ENCODE measurements around the gene ZNF730. TPM values are rescaled to one million over a fixed set of nuclear protein-coding genes. Genes with fewer than 3 reads are reported as not detected.
"Not testable (repeated sequence)": the region's sequence is repeated elsewhere in the genome, so short reads cannot be mapped to it uniquely, and the experiment has no call there.

The ZNF730 gene
- total RNA-seq: under 1 TPM; 0.84 to 0.91 TPM
- not detected for polyA plus RNA-seq
- long read RNA-seq, donor 1, partial matches to known transcripts: 0 of 1 reads
- long read RNA-seq, donor 1, other reads (novel, unspliced or antisense): 1 of 1 reads
- long read RNA-seq, donor 2, partial matches to known transcripts: 0 of 2 reads
- long read RNA-seq, donor 2, other reads (novel, unspliced or antisense): 2 of 2 reads

GRCh38 chr19:23116802-23117571 lies at the start of gene ZNF730:
TSS of gene ZNF730 (plus strand) at chr19:23117025. CDS start at chr19:23117174, 149 bp downstream.
- intact Hi-C loops (cut with DNase I): no loop called here
- H3K9me3 ChIP-seq (ENCODE audit: control insufficient read depth, low read length): no peaks in the 10 kb centered on the region
- no peaks in the 10 kb centered on the region for H3K4me1 ChIP-seq (ENCODE audit: control insufficient read depth in 1 of 2, insufficient read depth in 2 of 2, low read length in 2 of 2)
- no peaks in the 10 kb centered on the region for H3K36me3 ChIP-seq (ENCODE audit: control insufficient read depth in 1 of 2, insufficient read depth in 2 of 2, low read length in 1 of 2)
- no peak within 1 kb of the TSS for H3K27ac ChIP-seq (ENCODE audit: low read depth in 1 of 2, low read length in 2 of 2)
- DNase-seq (peak in 1 of 2 donors; percentile 84), ATAC-seq (ENCODE audit: low FRiP score) (peak; percentile 84)
- H3K4me3 ChIP-seq (ENCODE audit: low read length in 2 of 2): peak within 1 kb of the TSS in 1 of 2 donors; percentile 30
- H3K27me3 ChIP-seq (ENCODE audit: control insufficient read depth in 1 of 2, insufficient read depth in 2 of 2, low read length in 1 of 2): no peaks in the 10 kb centered on the region
- WGBS, 2 donors: 1% methylated on average over 44 of the region's 44 CpGs

GRCh38 chr19:23070353-23071146 lies 46.3 kb upstream of the ZNF730 start:
- H3K36me3 ChIP-seq (ENCODE audit: control insufficient read depth in 1 of 2, insufficient read depth in 2 of 2, low read length in 1 of 2): no peaks in the 10 kb centered on the region
- H3K4me1 ChIP-seq (ENCODE audit: control insufficient read depth in 1 of 2, insufficient read depth in 2 of 2, low read length in 2 of 2): no peaks in the 10 kb centered on the region
- 4 to 5% methylated on average over 39 to 43 of the region's 43 CpGs for WGBS, 2 donors
- peak; percentile 73 for ATAC-seq (ENCODE audit: low FRiP score)
- H3K4me3 ChIP-seq (ENCODE audit: low read length in 2 of 2): peak overlapping the region; percentile 2 to 27
- intact Hi-C loops (cut with DNase I): no loop called here
- no peaks in the 10 kb centered on the region for H3K9me3 ChIP-seq (ENCODE audit: control insufficient read depth, low read length)
- no peak overlapping the region for H3K27ac ChIP-seq (ENCODE audit: low read depth in 1 of 2, low read length in 2 of 2)
- DNase-seq: peak in 1 of 2 donors; percentile 66
- no peaks in the 10 kb centered on the region for H3K27me3 ChIP-seq (ENCODE audit: control insufficient read depth in 1 of 2, insufficient read depth in 2 of 2, low read length in 1 of 2)

- 0 to 1% methylated on average over 26 to 30 of the region's 30 CpGs for WGBS, 2 donors
- ATAC-seq (ENCODE audit: low FRiP score): peak; percentile 65
- Histone ChIP-seq H3K27ac (ENCODE audit: low read depth in 1 of 2, low read length in 2 of 2) (no peak overlapping the region), H3K36me3 (ENCODE audit: control insufficient read depth in 1 of 2, insufficient read depth in 2 of 2, low read length in 1 of 2) (no peaks in the 10 kb centered on the region), H3K9me3 (ENCODE audit: control insufficient read depth, low read length) (no peaks in the 10 kb centered on the region), H3K27me3 (ENCODE audit: control insufficient read depth in 1 of 2, insufficient read depth in 2 of 2, low read length in 1 of 2) (no peaks in the 10 kb centered on the region), H3K4me1 (ENCODE audit: control insufficient read depth in 1 of 2, insufficient read depth in 2 of 2, low read length in 2 of 2) (no peaks in the 10 kb centered on the region), H3K4me3 (ENCODE audit: low read length in 2 of 2) (peak overlapping the region; percentile 16 to 27)
- intact Hi-C loops (cut with DNase I): no loop called here
- peak in 1 of 2 donors; percentile 57 for DNase-seq
Measured at GRCh38 chr19:23071147-23071511, 45.7 kb upstream of the ZNF730 start.

- Histone ChIP-seq H3K9me3 (ENCODE audit: control insufficient read depth, low read length) (no peaks in the 10 kb centered on the region), H3K36me3 (ENCODE audit: control insufficient read depth in 1 of 2, insufficient read depth in 2 of 2, low read length in 1 of 2) (no peaks in the 10 kb centered on the region), H3K4me1 (ENCODE audit: control insufficient read depth in 1 of 2, insufficient read depth in 2 of 2, low read length in 2 of 2) (no peaks in the 10 kb centered on the region), H3K27ac (ENCODE audit: low read depth in 1 of 2, low read length in 2 of 2) (peak overlapping the region in 1 of 2 donors; percentile 7), H3K4me3 (ENCODE audit: low read length in 2 of 2) (peak overlapping the region; percentile 56 to 78), H3K27me3 (ENCODE audit: control insufficient read depth in 1 of 2, insufficient read depth in 2 of 2, low read length in 1 of 2) (no peaks in the 10 kb centered on the region)
- intact Hi-C loops (cut with DNase I): no loop called here
- 0% methylated on average over 48 of the region's 48 CpGs for WGBS, 2 donors
- DNase-seq (peak; percentile 56 to 84), ATAC-seq (ENCODE audit: low FRiP score) (peak; percentile 78)
Measured at GRCh38 chr19:23075031-23075733, 41.6 kb upstream of the ZNF730 start.

- H3K27ac ChIP-seq (ENCODE audit: low read depth in 1 of 2, low read length in 2 of 2); intact Hi-C loops (cut with DNase I); H3K9me3 ChIP-seq (ENCODE audit: control insufficient read depth, low read length); H3K4me3 ChIP-seq (ENCODE audit: low read length in 2 of 2); ATAC-seq (ENCODE audit: low FRiP score); H3K36me3 ChIP-seq (ENCODE audit: control insufficient read depth in 1 of 2, insufficient read depth in 2 of 2, low read length in 1 of 2); DNase-seq; H3K27me3 ChIP-seq (ENCODE audit: control insufficient read depth in 1 of 2, insufficient read depth in 2 of 2, low read length in 1 of 2); H3K4me1 ChIP-seq (ENCODE audit: control insufficient read depth in 1 of 2, insufficient read depth in 2 of 2, low read length in 2 of 2): not testable (repeated sequence)
- 50 to 75% methylated on average over 2 of the region's 2 CpGs for WGBS, 2 donors
Measured at GRCh38 chr19:23077776-23078175, 39.0 kb upstream of the ZNF730 start.

GRCh38 chr19:23093832-23094231 lies 23.0 kb upstream of the ZNF730 start:
- no peaks in the 10 kb centered on the region for H3K4me1 ChIP-seq (ENCODE audit: control insufficient read depth in 1 of 2, insufficient read depth in 2 of 2, low read length in 2 of 2)
- H3K36me3 ChIP-seq (ENCODE audit: control insufficient read depth in 1 of 2, insufficient read depth in 2 of 2, low read length in 1 of 2): no peaks in the 10 kb centered on the region
- no peak for ATAC-seq (ENCODE audit: low FRiP score)
- no peak for DNase-seq
- no peaks in the 10 kb centered on the region for H3K27me3 ChIP-seq (ENCODE audit: control insufficient read depth in 1 of 2, insufficient read depth in 2 of 2, low read length in 1 of 2)
- H3K4me3 ChIP-seq (ENCODE audit: low read length in 2 of 2): no peak overlapping the region
- 82 to 89% methylated on average over 9 of the region's 9 CpGs for whole genome bisulfite sequencing, 2 donors
- H3K27ac ChIP-seq (ENCODE audit: low read depth in 1 of 2, low read length in 2 of 2): no peak overlapping the region
- intact Hi-C loops (cut with DNase I): no loop called here
- peaks cover 2% of the 10 kb centered on the region for H3K9me3 ChIP-seq (ENCODE audit: control insufficient read depth, low read length)

GRCh38 chr19:23095418-23095817 lies 21.4 kb upstream of the ZNF730 start:
- 7 to 14% methylated on average over 1 of the region's 1 CpG for WGBS, 2 donors
- ATAC-seq (ENCODE audit: low FRiP score) (no peak), DNase-seq (no peak)
- H3K9me3 ChIP-seq (ENCODE audit: control insufficient read depth, low read length): peaks cover 3% of the 10 kb centered on the region
- H3K4me3 ChIP-seq (ENCODE audit: low read length in 2 of 2): no peak overlapping the region
- intact Hi-C loops (cut with DNase I): no loop called here
- no peaks in the 10 kb centered on the region for H3K27me3 ChIP-seq (ENCODE audit: control insufficient read depth in 1 of 2, insufficient read depth in 2 of 2, low read length in 1 of 2)
- H3K27ac ChIP-seq (ENCODE audit: low read depth in 1 of 2, low read length in 2 of 2): no peak overlapping the region
- H3K36me3 ChIP-seq (ENCODE audit: control insufficient read depth in 1 of 2, insufficient read depth in 2 of 2, low read length in 1 of 2): no peaks in the 10 kb centered on the region
- H3K4me1 ChIP-seq (ENCODE audit: control insufficient read depth in 1 of 2, insufficient read depth in 2 of 2, low read length in 2 of 2): no peaks in the 10 kb centered on the region

- intact Hi-C loops (cut with DNase I): no loop called here
- Histone ChIP-seq H3K4me1 (ENCODE audit: control insufficient read depth in 1 of 2, insufficient read depth in 2 of 2, low read length in 2 of 2) (no peaks in the 10 kb centered on the region), H3K36me3 (ENCODE audit: control insufficient read depth in 1 of 2, insufficient read depth in 2 of 2, low read length in 1 of 2) (no peaks in the 10 kb centered on the region), H3K27me3 (ENCODE audit: control insufficient read depth in 1 of 2, insufficient read depth in 2 of 2, low read length in 1 of 2) (no peaks in the 10 kb centered on the region), H3K9me3 (ENCODE audit: control insufficient read depth, low read length) (peaks cover 1% of the 10 kb centered on the region), H3K4me3 (ENCODE audit: low read length in 2 of 2) (no peak overlapping the region), H3K27ac (ENCODE audit: low read depth in 1 of 2, low read length in 2 of 2) (no peak overlapping the region)
- DNase-seq: no peak
- 90 to 91% methylated on average over 2 of the region's 2 CpGs for WGBS, 2 donors
- no peak for ATAC-seq (ENCODE audit: low FRiP score)
Measured at GRCh38 chr19:23098286-23098685, 18.5 kb upstream of the ZNF730 start.
